Measurements from ENCODE around the gene DYNC1H1.

GRCh38 chr14:102019006-102019540, 54.7 kb downstream of the DYNC1H1 start:
- no peak for TF ChIP-seq POLR2A (IDR thresholded peaks at IDR 0.05)
- TF ChIP-seq CTCF (IDR thresholded peaks at IDR 0.05), result no peak

All from lower leg skin (tissue), 3 donors.